Colonic mucosa (tissue), 4 donors: ENCODE measurements around the gene SLC25A20. TPM values are rescaled to one million over a fixed set of nuclear protein-coding genes. Genes with fewer than 3 reads are reported as not detected.
"Not testable (repeated sequence)": the region's sequence is repeated elsewhere in the genome, so short reads cannot be mapped to it uniquely, and the experiment has no call there.

ENCODE experiments used
- DNase-seq: peaks from one replicate; pipeline ENCODE4 v3.0.0-alpha.2; 2020
- H3K27ac ChIP-seq: fragments of 200-600 bp; one replicate; pipeline ENCODE4 v1.8.0; 2021
- H3K27me3 ChIP-seq: fragments of 200-600 bp; one replicate; pipeline ENCODE4 v1.8.0; 2021
- H3K36me3 ChIP-seq: fragments of 200-600 bp; one replicate; pipeline ENCODE4 v1.8.0; 2021
- H3K4me1 ChIP-seq: fragments of 200-600 bp; one replicate; pipeline ENCODE4 v1.8.0; 2021; ENCODE audit warnings: mild to moderate bottlenecking
- H3K4me3 ChIP-seq: fragments of 200-600 bp; one replicate; pipeline ENCODE4 v1.8.0; 2021
- H3K9ac ChIP-seq, 2 donors: one replicate each; pipeline ENCODE4 v1.7.0; 2013; ENCODE audit warnings: control low read depth in 2 of 2, low read depth in 2 of 2, low read length in 2 of 2
- H3K9me3 ChIP-seq: fragments of 200-600 bp; one replicate; pipeline ENCODE4 v1.8.0; 2021
- CTCF ChIP-seq: fragments of 200-600 bp; IDR thresholded peaks from one replicate; pipeline ENCODE4 v1.8.0; 2022; ENCODE audit warnings: antibody characterized with exemption, mild to moderate bottlenecking
- intact Hi-C: fragments of 100-400 bp; cut with DNase I; formaldehyde crosslinking; loops from one replicate; pipeline ENCODE4 v1.14.1; 2022
- total RNA-seq, 2 donors: library from RNA; stranded (reverse); fragmentation: NEBNext Ultra II Directional in 1 of 2; extraction: Animal tissue kit (Norgen Biotek cat#: 25700) in 1 of 2; gene quantifications; one replicate each; pipeline ENCODE4 v1.2.1, GENCODE V29; 2021
- donor health status: healthy.
- donor health status: DM: no; HTN: no; CAD: no.
- donor health status: DM: no; HTN: no; CAD: no.

The SLC25A20 gene
- total RNA-seq, 2 donors from 2014 or later: 28.6 to 31.5 TPM

DNA sequence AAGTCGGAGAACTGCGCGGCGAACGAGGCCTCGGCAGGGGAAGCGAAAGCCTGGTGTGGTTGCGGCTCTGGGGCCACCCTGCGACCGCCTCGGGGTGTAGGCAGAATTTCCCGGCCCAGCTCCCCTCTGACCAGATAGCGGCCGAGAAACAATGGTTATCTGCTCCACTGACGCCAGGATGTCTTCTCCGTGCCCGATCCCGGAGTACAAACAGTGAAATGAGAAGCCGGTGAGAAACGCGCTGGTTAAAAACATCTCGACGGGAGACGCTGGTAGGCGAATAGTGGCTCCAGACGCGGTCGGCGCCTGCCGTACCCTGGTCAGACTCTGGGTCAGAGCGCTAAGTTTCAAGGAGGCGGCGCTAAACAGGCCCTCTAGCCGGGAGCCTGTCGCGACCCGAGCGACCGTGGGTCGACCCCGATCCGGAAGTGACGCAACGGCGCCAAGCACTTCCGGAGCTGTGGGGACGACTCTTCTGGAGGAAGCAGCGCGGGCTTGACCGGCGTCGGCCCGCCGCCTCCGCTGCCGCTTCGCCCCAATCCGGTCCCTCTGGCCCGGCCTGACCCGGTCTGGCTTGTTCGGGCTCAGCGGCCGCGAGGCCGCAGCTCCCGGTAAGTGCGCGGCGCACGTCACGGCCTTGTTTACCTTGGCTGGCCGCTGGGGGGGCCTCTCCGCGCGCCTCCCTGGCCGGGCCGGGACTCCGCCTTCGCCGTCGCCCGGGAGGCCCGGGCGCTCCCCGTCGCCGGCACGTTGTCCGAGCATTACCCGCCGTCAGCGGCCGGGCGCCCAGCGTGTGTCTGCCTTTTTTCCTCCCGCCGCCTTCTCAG is 19.9 kb upstream of the SLC25A20 start, which contains the start of gene ARIH2:
Gene ARIH2, plus strand, starts transcription at position 455 of the 827 bp plus-strand sequence. CDS start 8,717 bp downstream, outside the sequence.
- Histone ChIP-seq H3K27ac (peak within 1 kb of the TSS; percentile 98), H3K27me3 (no peaks in the 10 kb centered on the region), H3K9me3 (no peaks in the 10 kb centered on the region), H3K4me1 (no peaks in the 10 kb centered on the region), H3K4me3 (peak within 1 kb of the TSS; percentile 87), H3K36me3 (no peaks in the 10 kb centered on the region), H3K9ac (peak within 1 kb of the TSS; percentile 89 to 98)
- DNase-seq: peak; percentile 95
- intact Hi-C loops: loop anchor here (10.0 kb wide), 1 partner anchor 234 kb away; the partner anchor contains the start of gene NCKIPSD
- no peak for TF ChIP-seq CTCF

- TF ChIP-seq CTCF: no peak
Measured at GRCh38 chr3:48915296-48915695, 16.6 kb upstream of the SLC25A20 start.

GRCh38 chr3:48907026-48907425 is 8.3 kb upstream of the SLC25A20 start:
- H3K27ac ChIP-seq, H3K4me3 ChIP-seq, H3K27me3 ChIP-seq, H3K36me3 ChIP-seq, intact Hi-C loops, DNase-seq, H3K9ac ChIP-seq, H3K4me1 ChIP-seq, H3K9me3 ChIP-seq: not testable (repeated sequence)

More at GRCh38 chr3:48915296-48915695, 16.6 kb upstream of the SLC25A20 start:
- Histone ChIP-seq H3K9me3 (no peaks in the 10 kb centered on the region), H3K27me3 (no peaks in the 10 kb centered on the region), H3K9ac (no peak overlapping the region), H3K4me1 (no peaks in the 10 kb centered on the region), H3K4me3 (no peak overlapping the region), H3K27ac (no peak overlapping the region), H3K36me3 (no peaks in the 10 kb centered on the region)
- no peak for DNase-seq
- intact Hi-C loops: loop anchor here (10.0 kb wide), 1 partner anchor 230 kb away; the partner anchor contains the start of gene NCKIPSD

- no peaks in the 10 kb centered on the region for H3K36me3 ChIP-seq
- H3K27ac ChIP-seq: peak overlapping the region; percentile 81
- intact Hi-C loops: no loop called here
- H3K4me3 ChIP-seq: peak overlapping the region; percentile 71
- peaks cover 11% of the 10 kb centered on the region for H3K4me1 ChIP-seq
- peak overlapping the region; percentile 24 to 32 for H3K9ac ChIP-seq
- H3K27me3 ChIP-seq: no peaks in the 10 kb centered on the region
- DNase-seq: no peak
- H3K9me3 ChIP-seq: no peaks in the 10 kb centered on the region
- no peak for TF ChIP-seq CTCF
Measured at GRCh38 chr3:48899273-48899672, 591 bp upstream of the SLC25A20 start.

- intact Hi-C loops: no loop called here
- peak overlapping the region; percentile 81 for H3K27ac ChIP-seq
- DNase-seq: peak; percentile 36
- no peaks in the 10 kb centered on the region for H3K36me3 ChIP-seq
- H3K9me3 ChIP-seq: no peaks in the 10 kb centered on the region
- peaks cover 11% of the 10 kb centered on the region for H3K4me1 ChIP-seq
- H3K4me3 ChIP-seq: peak overlapping the region; percentile 71
- peak overlapping the region; percentile 91 to 95 for H3K9ac ChIP-seq
- TF ChIP-seq CTCF: no peak
- H3K27me3 ChIP-seq: no peaks in the 10 kb centered on the region
Measured at GRCh38 chr3:48897460-48898376, 964 bp downstream of the SLC25A20 start.
